Hippocampal formation (tissue), 2 donors: ENCODE measurements around the gene COL6A2.
"Not testable (repeated sequence)": the region's sequence is repeated elsewhere in the genome, so short reads cannot be mapped to it uniquely, and the experiment has no call there.

Experiments
- DNase-seq, 2 donors: peaks; one replicate each; lab custom pipeline; 2025; lab: John Stamatoyannopoulos, UW

The COL6A2 gene

GRCh38 chr21:46097336-46098293, at the start of gene COL6A2:
Gene COL6A2, plus strand, starts transcription at chr21:46098112.
- no peak for DNase-seq

- peak in 1 of 2 donors; percentile 6 for DNase-seq
Measured at GRCh38 chr21:46048926-46049889, 48.7 kb upstream of the COL6A2 start.

GRCh38 chr21:46049890-46050667, 47.8 kb upstream of the COL6A2 start:
- no peak for DNase-seq

- DNase-seq, result no peak
Measured at GRCh38 chr21:46050668-46051378, 47.1 kb upstream of the COL6A2 start.

- DNase-seq, result no peak
Measured at GRCh38 chr21:46051379-46051770, 46.5 kb upstream of the COL6A2 start.

GRCh38 chr21:46051821-46052675, 45.9 kb upstream of the COL6A2 start:
- DNase-seq, result no peak

GRCh38 chr21:46052703-46053651, 44.9 kb upstream of the COL6A2 start:
- no peak for DNase-seq

- no peak for DNase-seq
Measured at GRCh38 chr21:46054031-46054430, 43.9 kb upstream of the COL6A2 start.

GRCh38 chr21:46054451-46054881, 43.4 kb upstream of the COL6A2 start:
- no peak for DNase-seq

- DNase-seq, result no peak
Measured at GRCh38 chr21:46055863-46056281, 42.0 kb upstream of the COL6A2 start.

- no peak for DNase-seq
Measured at GRCh38 chr21:46056450-46056903, 41.4 kb upstream of the COL6A2 start.

GRCh38 chr21:46057111-46057709, 40.7 kb upstream of the COL6A2 start:
- no peak for DNase-seq

- DNase-seq, result no peak
Measured at GRCh38 chr21:46057710-46058241, 40.1 kb upstream of the COL6A2 start.

- DNase-seq, result no peak
Measured at GRCh38 chr21:46058431-46059145, 39.3 kb upstream of the COL6A2 start.

GRCh38 chr21:46059195-46059594, 38.7 kb upstream of the COL6A2 start:
- no peak for DNase-seq

GRCh38 chr21:46059711-46060455, 38.0 kb upstream of the COL6A2 start:
- not testable (repeated sequence) for DNase-seq
